ENCODE measurements around the gene GLRA1. TPM values are rescaled to one million over a fixed set of nuclear protein-coding genes. Genes with fewer than 3 reads are reported as not detected.

Gene GLRA1
- total RNA-seq, 1 donor from 2014 or later, result not detected

DNA sequence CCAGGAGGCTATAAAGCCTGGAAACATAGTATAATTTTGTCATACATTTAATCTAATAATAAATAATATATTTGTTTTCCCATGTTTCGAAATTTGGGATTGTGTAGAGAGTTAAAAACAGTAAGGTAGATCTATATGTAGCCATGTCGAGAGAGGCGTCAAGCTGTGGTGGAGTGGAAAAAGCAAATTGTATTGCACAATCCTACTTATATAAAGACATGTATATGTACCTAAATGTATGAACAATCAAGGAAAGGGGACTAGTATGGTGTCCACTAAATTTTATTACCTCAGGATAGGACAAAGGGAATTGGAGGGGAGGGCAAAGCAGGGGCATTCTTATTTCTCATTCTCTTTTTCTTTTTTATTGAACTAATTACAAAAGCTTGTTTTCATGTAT is 52.0 kb downstream of the GLRA1 start:
- Histone ChIP-seq H3K4me3 (no peak overlapping the region), H3K27me3 (no peaks in the 10 kb centered on the region), H3K9me3 (no peaks in the 10 kb centered on the region), H3K27ac (no peak overlapping the region), H3K4me1 (no peaks in the 10 kb centered on the region), H3K36me3 (no peaks in the 10 kb centered on the region)
- intact Hi-C loops (cut with DNase I), result no loop called here
- no peak for DNase-seq (ENCODE audit: low spot score in 2 of 2)
- TF ChIP-seq CTCF (IDR thresholded peaks at IDR 0.05), result no peak

DNA sequence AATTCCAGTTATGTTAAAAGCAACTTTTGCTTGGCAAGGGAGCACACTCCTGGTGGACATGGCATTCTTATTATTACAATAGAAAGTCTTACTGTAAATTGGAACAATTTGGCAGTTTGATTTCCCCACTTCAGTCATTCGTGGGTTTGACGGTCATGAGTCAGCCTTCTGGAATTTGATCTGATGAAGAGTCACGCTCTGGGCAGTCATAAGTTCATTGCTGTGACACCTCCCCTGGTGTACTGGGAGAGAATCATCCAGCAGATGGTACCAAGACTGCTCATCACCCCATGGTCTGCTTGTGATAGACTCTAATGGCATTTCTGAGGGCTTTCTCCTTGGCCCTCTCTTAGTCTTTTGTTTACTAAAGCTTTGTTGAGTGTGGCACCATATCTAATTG is 53.8 kb downstream of the GLRA1 start:
- H3K36me3 ChIP-seq, result no peaks in the 10 kb centered on the region
- no peaks in the 10 kb centered on the region for H3K4me1 ChIP-seq
- no peak for DNase-seq (ENCODE audit: low spot score in 2 of 2)
- no peak for TF ChIP-seq CTCF (IDR thresholded peaks at IDR 0.05)
- H3K27ac ChIP-seq, result no peak overlapping the region
- no peak overlapping the region for H3K4me3 ChIP-seq
- H3K9me3 ChIP-seq, result no peaks in the 10 kb centered on the region
- H3K27me3 ChIP-seq, result no peaks in the 10 kb centered on the region
- intact Hi-C loops (cut with DNase I), result no loop called here

GRCh38 chr5:151870271-151870670 is 54.4 kb downstream of the GLRA1 start:
- H3K9me3 ChIP-seq, result no peaks in the 10 kb centered on the region
- no peaks in the 10 kb centered on the region for H3K27me3 ChIP-seq
- intact Hi-C loops (cut with DNase I), result no loop called here
- DNase-seq (ENCODE audit: low spot score in 2 of 2), result no peak
- no peak overlapping the region for H3K4me3 ChIP-seq
- no peak overlapping the region for H3K27ac ChIP-seq
- H3K4me1 ChIP-seq, result no peaks in the 10 kb centered on the region
- no peak for TF ChIP-seq CTCF (IDR thresholded peaks at IDR 0.05)
- H3K36me3 ChIP-seq, result no peaks in the 10 kb centered on the region

DNA sequence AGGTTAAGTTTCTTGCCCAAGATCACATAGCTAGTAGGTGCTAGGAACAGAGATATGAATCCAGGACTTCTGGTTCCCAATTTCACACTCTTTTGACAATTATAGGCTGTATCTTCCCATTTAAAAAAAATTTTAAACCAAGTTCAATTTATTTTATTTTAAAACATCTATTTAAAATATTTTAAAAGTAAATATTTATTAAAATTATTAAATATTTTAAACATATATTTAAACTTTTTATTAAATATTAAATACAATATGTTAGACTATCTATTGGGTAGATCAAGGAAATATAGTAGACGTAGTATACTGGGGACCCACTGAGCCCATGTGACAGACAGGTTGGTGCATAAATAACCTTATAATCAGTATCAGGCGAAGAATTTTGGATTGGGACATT is 54.8 kb downstream of the GLRA1 start:
- no peaks in the 10 kb centered on the region for H3K9me3 ChIP-seq
- no peaks in the 10 kb centered on the region for H3K27me3 ChIP-seq
- intact Hi-C loops (cut with DNase I), result no loop called here

DNA sequence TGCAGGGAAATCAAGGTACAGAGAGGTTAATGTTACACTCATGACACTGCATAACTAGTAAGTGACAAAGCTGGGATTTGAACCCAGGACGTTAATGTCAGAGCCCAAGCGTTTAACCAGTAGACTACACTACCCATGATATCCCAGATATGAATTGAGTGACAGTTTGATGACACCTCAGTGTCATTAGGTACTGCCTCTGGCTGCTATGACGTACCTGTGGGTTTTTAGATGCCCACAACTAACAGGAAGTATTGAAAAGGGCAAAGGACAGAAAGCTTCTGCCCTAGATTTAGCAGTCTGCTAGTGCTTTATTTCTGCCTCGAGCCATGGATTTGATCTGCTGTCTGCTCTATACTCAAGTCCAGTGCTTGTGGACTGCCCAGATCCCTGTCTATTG is 56.2 kb downstream of the GLRA1 start:
- DNase-seq (ENCODE audit: low spot score in 2 of 2), result no peak
- Histone ChIP-seq H3K36me3 (no peaks in the 10 kb centered on the region), H3K4me1 (no peaks in the 10 kb centered on the region), H3K4me3 (no peak overlapping the region), H3K27me3 (no peaks in the 10 kb centered on the region), H3K9me3 (no peaks in the 10 kb centered on the region), H3K27ac (no peak overlapping the region)
- no peak for TF ChIP-seq CTCF (IDR thresholded peaks at IDR 0.05)
- intact Hi-C loops (cut with DNase I), result no loop called here

More for the DNA sequence above, 54.8 kb downstream of the GLRA1 start:
- no peak for TF ChIP-seq CTCF (IDR thresholded peaks at IDR 0.05)
- H3K4me3 ChIP-seq, result no peak overlapping the region
- H3K36me3 ChIP-seq, result no peaks in the 10 kb centered on the region
- no peaks in the 10 kb centered on the region for H3K4me1 ChIP-seq
- H3K27ac ChIP-seq, result no peak overlapping the region
- no peak for DNase-seq (ENCODE audit: low spot score in 2 of 2)

DNA sequence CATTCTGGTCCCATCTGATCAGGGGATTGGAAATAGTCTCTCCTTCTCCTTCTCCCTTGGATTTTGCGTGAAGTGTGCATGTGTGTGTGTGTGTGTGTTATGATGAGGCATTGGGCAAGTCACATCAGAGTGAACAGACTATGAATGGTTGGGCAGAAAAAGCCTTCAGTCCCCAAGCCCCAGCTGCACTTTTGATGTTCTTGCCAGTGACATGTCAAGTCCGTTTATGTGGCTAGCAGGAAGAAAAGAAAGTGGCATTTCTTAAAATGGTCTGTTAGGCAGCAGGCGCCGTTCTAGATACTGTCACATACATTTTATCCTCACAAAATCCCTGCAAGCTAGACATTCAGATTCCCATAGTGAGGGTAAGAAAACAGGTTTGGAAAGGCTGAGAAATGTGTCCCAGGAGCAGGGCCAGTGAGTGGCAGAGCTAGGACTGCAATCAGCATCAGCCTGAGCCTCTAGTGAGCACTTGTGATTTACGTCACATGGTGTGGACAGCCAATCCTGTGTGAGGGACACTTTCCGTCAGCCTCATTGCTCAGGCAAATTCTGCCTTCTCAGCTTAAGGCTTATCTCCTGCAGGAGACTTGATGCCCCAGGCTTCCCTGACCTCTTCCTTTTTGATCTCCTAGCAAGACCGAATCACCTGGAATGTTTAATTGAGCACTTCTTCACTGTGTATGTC is 60.4 kb downstream of the GLRA1 start:
- Histone ChIP-seq H3K27ac (no peak overlapping the region), H3K9me3 (no peaks in the 10 kb centered on the region), H3K36me3 (no peaks in the 10 kb centered on the region), H3K27me3 (no peaks in the 10 kb centered on the region), H3K4me3 (no peak overlapping the region), H3K4me1 (no peaks in the 10 kb centered on the region)
- intact Hi-C loops (cut with DNase I), result no loop called here
- DNase-seq (ENCODE audit: low spot score in 2 of 2), result no peak
- no peak for TF ChIP-seq CTCF (IDR thresholded peaks at IDR 0.05)
